ENCODE measurements around the gene FRMPD4.

FRMPD4 gene

GRCh38 chrX:12679522-12679921, 541.2 kb downstream of the FRMPD4 start:
- in situ Hi-C loops (cut with MboI; ENCODE audit: low sequenced_read_pairs, unreplicated experiment) = no loop called here

GRCh38 chrX:12681047-12681446, 542.8 kb downstream of the FRMPD4 start:
- DNase-seq (ENCODE audit: low spot score) = no peak
- in situ Hi-C loops (cut with MboI; ENCODE audit: low sequenced_read_pairs, unreplicated experiment) = no loop called here
- TF ChIP-seq, protein P1, sequence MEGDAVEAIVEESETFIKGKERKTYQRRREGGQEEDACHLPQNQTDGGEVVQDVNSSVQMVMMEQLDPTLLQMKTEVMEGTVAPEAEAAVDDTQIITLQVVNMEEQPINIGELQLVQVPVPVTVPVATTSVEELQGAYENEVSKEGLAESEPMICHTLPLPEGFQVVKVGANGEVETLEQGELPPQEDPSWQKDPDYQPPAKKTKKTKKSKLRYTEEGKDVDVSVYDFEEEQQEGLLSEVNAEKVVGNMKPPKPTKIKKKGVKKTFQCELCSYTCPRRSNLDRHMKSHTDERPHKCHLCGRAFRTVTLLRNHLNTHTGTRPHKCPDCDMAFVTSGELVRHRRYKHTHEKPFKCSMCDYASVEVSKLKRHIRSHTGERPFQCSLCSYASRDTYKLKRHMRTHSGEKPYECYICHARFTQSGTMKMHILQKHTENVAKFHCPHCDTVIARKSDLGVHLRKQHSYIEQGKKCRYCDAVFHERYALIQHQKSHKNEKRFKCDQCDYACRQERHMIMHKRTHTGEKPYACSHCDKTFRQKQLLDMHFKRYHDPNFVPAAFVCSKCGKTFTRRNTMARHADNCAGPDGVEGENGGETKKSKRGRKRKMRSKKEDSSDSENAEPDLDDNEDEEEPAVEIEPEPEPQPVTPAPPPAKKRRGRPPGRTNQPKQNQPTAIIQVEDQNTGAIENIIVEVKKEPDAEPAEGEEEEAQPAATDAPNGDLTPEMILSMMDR (IDR thresholded peaks at IDR 0.05; ENCODE audit: borderline replicate concordance, control extremely low read depth, extremely low read depth, insufficient read depth, missing control alignments) = no peak

More at GRCh38 chrX:12679522-12679921, 541.2 kb downstream of the FRMPD4 start:
- no peak for DNase-seq (ENCODE audit: low spot score)
- TF ChIP-seq, protein P1 (IDR thresholded peaks at IDR 0.05; ENCODE audit: borderline replicate concordance, control extremely low read depth, extremely low read depth, insufficient read depth, missing control alignments) = no peak

GRCh38 chrX:12685541-12685940, 547.3 kb downstream of the FRMPD4 start:
- TF ChIP-seq, protein P1 (IDR thresholded peaks at IDR 0.05; ENCODE audit: borderline replicate concordance, control extremely low read depth, extremely low read depth, insufficient read depth, missing control alignments) = no peak
- no peak for DNase-seq (ENCODE audit: low spot score)
- in situ Hi-C loops (cut with MboI; ENCODE audit: low sequenced_read_pairs, unreplicated experiment) = no loop called here

- in situ Hi-C loops (cut with MboI; ENCODE audit: low sequenced_read_pairs, unreplicated experiment) = no loop called here
- no peak for DNase-seq (ENCODE audit: low spot score)
- TF ChIP-seq, protein P1 (IDR thresholded peaks at IDR 0.05; ENCODE audit: borderline replicate concordance, control extremely low read depth, extremely low read depth, insufficient read depth, missing control alignments) = no peak
Measured at GRCh38 chrX:12686331-12686730, 548.1 kb downstream of the FRMPD4 start.

- in situ Hi-C loops (cut with MboI; ENCODE audit: low sequenced_read_pairs, unreplicated experiment) = no loop called here
- TF ChIP-seq, protein P1 (IDR thresholded peaks at IDR 0.05; ENCODE audit: borderline replicate concordance, control extremely low read depth, extremely low read depth, insufficient read depth, missing control alignments) = no peak
- DNase-seq (ENCODE audit: low spot score) = no peak
Measured at GRCh38 chrX:12690646-12691045, 552.4 kb downstream of the FRMPD4 start.

DNA sequence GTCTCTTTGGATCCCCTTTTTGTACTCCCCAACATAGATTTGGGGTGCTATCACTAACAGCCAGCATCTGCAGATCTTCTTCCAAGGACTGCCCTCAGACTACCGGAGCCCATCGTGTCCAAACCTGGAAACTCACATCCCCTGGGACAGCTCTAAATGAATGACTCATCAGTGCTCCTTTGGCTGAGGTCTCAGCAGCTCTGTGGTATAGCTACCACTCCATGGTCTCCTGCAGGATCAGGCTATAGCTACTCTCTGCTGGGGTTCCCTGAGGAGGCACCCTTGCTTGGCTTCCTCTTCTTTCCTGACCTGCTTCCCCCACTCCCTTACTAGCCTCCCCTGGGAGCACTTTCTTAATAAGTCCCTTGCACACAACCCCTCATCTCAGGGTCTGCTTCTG, 555.5 kb downstream of the FRMPD4 start:
- TF ChIP-seq, protein P1 (IDR thresholded peaks at IDR 0.05; ENCODE audit: borderline replicate concordance, control extremely low read depth, extremely low read depth, insufficient read depth, missing control alignments) = no peak
- in situ Hi-C loops (cut with MboI; ENCODE audit: low sequenced_read_pairs, unreplicated experiment) = no loop called here
- no peak for DNase-seq (ENCODE audit: low spot score)

DNA sequence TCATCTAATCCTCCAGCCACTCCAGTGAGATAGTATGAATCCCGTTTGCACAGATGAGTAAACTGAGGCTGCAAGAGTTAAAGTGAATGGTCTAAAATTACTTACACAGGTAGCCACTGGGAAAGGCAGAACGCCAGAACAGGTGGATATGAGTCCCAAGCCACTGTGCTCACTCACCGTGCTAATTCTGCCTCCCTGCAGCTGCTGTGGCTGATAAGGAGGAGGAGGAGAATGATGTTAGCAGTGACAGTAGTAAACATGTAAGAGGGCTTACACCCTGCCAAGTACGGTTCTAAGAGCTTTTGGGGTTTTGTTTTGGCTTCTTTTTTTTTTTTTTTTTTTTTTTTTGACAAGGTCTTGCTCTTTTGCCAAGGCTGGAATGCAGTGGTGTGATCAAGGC, 562.5 kb downstream of the FRMPD4 start:
- TF ChIP-seq, protein P1 (IDR thresholded peaks at IDR 0.05; ENCODE audit: borderline replicate concordance, control extremely low read depth, extremely low read depth, insufficient read depth, missing control alignments) = no peak
- no peak for DNase-seq (ENCODE audit: low spot score)
- in situ Hi-C loops (cut with MboI; ENCODE audit: low sequenced_read_pairs, unreplicated experiment) = loop anchor here (25.0 kb wide), 1 partner anchor 613 kb away; no protein-coding TSS in a partner anchor
